ENCODE data around the gene GFOD1. TPM values are rescaled to one million over a fixed set of nuclear protein-coding genes. Genes with fewer than 3 reads are reported as not detected.

Gene GFOD1
- total and polyA plus RNA-seq, 2 of the 4 experiments (the other 2 are of a cell fraction) = 1.8 to 3.4 TPM

DNA sequence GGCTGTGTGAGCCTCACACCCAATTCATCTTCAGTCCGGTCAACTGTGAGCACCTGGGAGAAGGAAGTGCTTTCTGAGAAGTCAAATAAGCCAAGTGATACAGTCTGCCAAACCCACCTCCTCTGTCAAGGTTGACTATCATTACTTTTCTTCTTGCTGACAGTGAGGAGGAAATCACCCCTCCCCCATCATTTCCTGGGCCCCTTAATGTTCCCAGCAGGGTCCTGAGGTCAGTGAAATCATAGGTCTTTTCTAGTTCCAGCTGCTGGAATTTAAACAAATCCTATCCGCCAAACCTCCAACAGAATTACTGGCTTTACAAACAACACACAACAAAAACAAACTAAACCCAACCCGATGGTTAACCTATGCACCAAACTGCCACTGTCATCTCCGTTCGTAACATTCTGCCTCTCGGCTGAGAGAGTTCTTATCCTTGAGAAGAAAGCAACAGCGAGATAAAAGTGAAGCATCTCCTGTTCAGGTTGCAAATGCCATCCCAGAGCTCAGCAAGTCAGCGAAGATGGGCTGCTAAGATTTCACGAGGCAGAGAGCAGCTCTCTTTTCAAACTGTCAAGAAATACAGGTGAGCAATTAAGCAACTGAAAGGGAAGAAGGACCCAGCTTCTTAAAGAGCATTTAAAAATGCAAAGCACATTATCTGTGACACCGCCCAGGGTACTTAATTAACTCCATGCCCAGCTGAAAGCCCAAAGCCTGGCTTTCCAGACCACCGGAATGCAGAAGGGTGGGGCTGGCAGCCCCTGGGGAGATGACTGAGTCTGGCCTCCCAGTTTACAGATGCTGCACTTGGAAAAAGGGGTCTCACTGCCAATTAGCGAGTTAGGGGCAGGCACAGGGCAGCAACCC, 24.7 kb downstream of the GFOD1 start:
- peak overlapping the region; percentile 39; the same call in 1 of the 2 replicates for H3K4ac ChIP-seq (ENCODE audit: low read depth, low read length)
- H2AK9ac ChIP-seq (replicated peaks; ENCODE audit: low read depth, low read length, poor library complexity) = no peak overlapping the region
- H2AK5ac ChIP-seq (ENCODE audit: low read depth, low read length) = peak overlapping the region; percentile 38; the same call in 1 of the 2 replicates
- no TSS peak for BruUV-seq (replicated peaks)
- H3K9ac ChIP-seq (ENCODE audit: low read depth, low read length) = no peak overlapping the region
- H3K9me3 ChIP-seq (ENCODE audit: control insufficient read depth, insufficient read depth, low read length) = no peaks in the 10 kb centered on the region
- H3K4me1 ChIP-seq (ENCODE audit: control insufficient read depth, insufficient read depth, low read length) = peaks cover 17% of the 10 kb centered on the region
- H3K27me3 ChIP-seq (ENCODE audit: control insufficient read depth, insufficient read depth, low read length) = no peaks in the 10 kb centered on the region
- no peak overlapping the region; the same call in none of the 2 replicates for H2BK120ac ChIP-seq (ENCODE audit: low read depth, low read length)
- H3K9me1 ChIP-seq (ENCODE audit: insufficient read depth, low read length) = peaks cover 21% of the 10 kb centered on the region
- peak overlapping the region; percentile 8; the same call in 1 of the 3 replicates for H2BK15ac ChIP-seq (ENCODE audit: low read depth, low read length)
- H2AFZ ChIP-seq (replicated peaks; ENCODE audit: low read length, poor library complexity) = no peak overlapping the region
- no peak overlapping the region for H4K8ac ChIP-seq (ENCODE audit: low read depth in 2 of 2, low read length in 2 of 2)
- H4K5ac ChIP-seq (ENCODE audit: low read depth, low read length) = no peak overlapping the region; the same call in 1 of the 2 replicates
- 0 out of 2 replicates have a peak, but pooled peaks cover 4% of the 10 kb centered on the region for H4K20me1 ChIP-seq (ENCODE audit: insufficient read depth, low read length)
- dilution Hi-C loops (cut with HindIII; ENCODE audit: low sequenced_read_pairs, unreplicated experiment) (no loop called here), intact Hi-C loops (cut with micrococcal nuclease) (no loop called here), in situ Hi-C loops (cut with MboI; ENCODE audit: low sequenced_read_pairs) (no loop called here)
- no peak overlapping the region for H3K56ac ChIP-seq (ENCODE audit: extremely low read depth, insufficient read depth, low read length)
- no peak overlapping the region; the same call in 1 of the 2 replicates for H3K14ac ChIP-seq (replicated peaks; ENCODE audit: low read depth, low read length)
- H3K4me3 ChIP-seq (ENCODE audit: insufficient read depth, low read depth, low read length) = no peak overlapping the region
- WGBS, 2 experiments (ENCODE audit: extremely low coverage in 2 of 2, insufficient read length in 1 of 2) = 37% methylated on average over 3 of the region's 12 CpGs; no CpG with 5 or more reads in 1 of the 2 experiments
- no peak overlapping the region for H3K23ac ChIP-seq (ENCODE audit: low read depth, low read length)
- no peak overlapping the region for H4K91ac ChIP-seq (ENCODE audit: insufficient read depth, low read depth, low read length)
- H2BK5ac ChIP-seq (ENCODE audit: low read depth, low read length, poor library complexity, severe bottlenecking) = no peak overlapping the region
- DNase-seq = no peak
- CTCF ChIA-PET = interaction anchor here (1.0 kb wide), 2 partner anchors 9 kb away, joined by 3 read pairs; no protein-coding TSS in a partner anchor
- 0 out of 2 replicates have a peak overlapping the region, but pooled peaks have one; percentile 38 for H2BK20ac ChIP-seq (ENCODE audit: low read depth, low read length)
- H3K27ac ChIP-seq (ENCODE audit: insufficient read depth, low read length) = 0 out of 2 replicates have a peak overlapping the region, but pooled peaks have one; percentile 17
- peak overlapping the region; percentile 50; the same call in 1 of the 2 replicates for H3K18ac ChIP-seq (ENCODE audit: low read depth, low read length)
- ATAC-seq (ENCODE audit: low read depth) = peak; percentile 38
- no peaks in the 10 kb centered on the region for H3K36me3 ChIP-seq (ENCODE audit: control insufficient read depth, insufficient read depth, low read length)
- peak overlapping the region; percentile 74 for H3K4me2 ChIP-seq (ENCODE audit: low read depth, low read length)
- H3K79me1 ChIP-seq (ENCODE audit: low read depth in 1 of 2, low read length in 2 of 2) = peaks cover 0 to 42% of the 10 kb centered on the region in 2 experiments; a peak in 1 of 4 replicates
- TF ChIP-seq, protein P1, sequence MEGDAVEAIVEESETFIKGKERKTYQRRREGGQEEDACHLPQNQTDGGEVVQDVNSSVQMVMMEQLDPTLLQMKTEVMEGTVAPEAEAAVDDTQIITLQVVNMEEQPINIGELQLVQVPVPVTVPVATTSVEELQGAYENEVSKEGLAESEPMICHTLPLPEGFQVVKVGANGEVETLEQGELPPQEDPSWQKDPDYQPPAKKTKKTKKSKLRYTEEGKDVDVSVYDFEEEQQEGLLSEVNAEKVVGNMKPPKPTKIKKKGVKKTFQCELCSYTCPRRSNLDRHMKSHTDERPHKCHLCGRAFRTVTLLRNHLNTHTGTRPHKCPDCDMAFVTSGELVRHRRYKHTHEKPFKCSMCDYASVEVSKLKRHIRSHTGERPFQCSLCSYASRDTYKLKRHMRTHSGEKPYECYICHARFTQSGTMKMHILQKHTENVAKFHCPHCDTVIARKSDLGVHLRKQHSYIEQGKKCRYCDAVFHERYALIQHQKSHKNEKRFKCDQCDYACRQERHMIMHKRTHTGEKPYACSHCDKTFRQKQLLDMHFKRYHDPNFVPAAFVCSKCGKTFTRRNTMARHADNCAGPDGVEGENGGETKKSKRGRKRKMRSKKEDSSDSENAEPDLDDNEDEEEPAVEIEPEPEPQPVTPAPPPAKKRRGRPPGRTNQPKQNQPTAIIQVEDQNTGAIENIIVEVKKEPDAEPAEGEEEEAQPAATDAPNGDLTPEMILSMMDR (conservative IDR thresholded peaks at IDR 0.05; ENCODE audit: low read depth, low read length) = no peak
- TF ChIP-seq NFE2L2 (IDR thresholded peaks at IDR 0.05; ENCODE audit: low read depth, low read length) (no peak), SMC3 (IDR thresholded peaks at IDR 0.05; ENCODE audit: low read depth, low read length) (no peak), CHD1 (IDR thresholded peaks at IDR 0.05; ENCODE audit: low read depth, low read length) (no peak), CEBPB (IDR thresholded peaks at IDR 0.05; ENCODE audit: low read depth, low read length) (no peak)
- POLR2A ChIA-PET (ENCODE audit: unreplicated experiment) = no interaction called here
